Endothelial cell of hepatic sinusoid (primary cell): ENCODE measurements around the gene PTX4.

Experiments used
- in situ Hi-C: cut with HindIII; loops from 2 replicates; pipeline ENCODE4 v1.10.0; 2017; ENCODE audit warnings: low sequenced_read_pairs

Gene PTX4

GRCh38 chr16:1502092-1503004 lies 13.6 kb upstream of the PTX4 start:
- in situ Hi-C loops: no loop called here

GRCh38 chr16:1501630-1502029 lies 12.9 kb upstream of the PTX4 start:
- in situ Hi-C loops: no loop called here

- in situ Hi-C loops: no loop called here
Measured at GRCh38 chr16:1500465-1501150, 11.9 kb upstream of the PTX4 start.

DNA sequence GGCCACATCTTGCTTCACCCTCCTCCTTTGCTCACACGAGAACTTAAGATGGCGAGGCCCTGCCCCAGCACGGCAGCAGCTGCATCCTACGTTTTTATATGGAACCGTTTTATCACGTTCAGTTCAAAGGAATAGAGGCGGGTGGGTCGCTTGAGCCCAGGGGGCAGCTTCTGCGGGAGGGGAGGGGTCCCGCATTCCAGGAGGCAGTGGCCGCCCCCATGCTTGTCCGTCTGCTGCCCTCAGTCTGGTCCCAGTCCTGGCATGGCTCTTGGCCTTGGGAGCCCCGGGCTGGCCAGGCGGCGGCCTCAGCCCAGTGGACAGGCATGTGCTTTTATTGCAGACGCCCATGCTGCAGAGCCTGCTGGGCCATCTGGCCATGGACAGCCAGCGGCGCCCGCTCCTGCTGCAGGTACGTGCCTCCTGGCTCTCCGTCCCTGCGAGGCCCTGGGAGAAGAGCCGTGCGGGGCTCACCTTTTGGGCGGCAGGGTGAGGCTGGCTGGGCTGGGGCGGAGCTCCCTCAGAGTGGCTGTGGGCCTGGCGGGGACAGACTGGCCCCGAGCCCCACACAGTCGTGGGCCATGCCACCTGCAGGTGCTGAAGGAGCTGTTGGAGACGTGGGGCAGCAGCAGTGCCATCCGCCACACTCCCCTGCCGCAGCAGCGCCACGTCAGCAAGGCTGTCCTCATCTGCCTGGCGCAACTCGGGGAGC lies 11.2 kb upstream of the PTX4 start:
- in situ Hi-C loops: no loop called here

DNA sequence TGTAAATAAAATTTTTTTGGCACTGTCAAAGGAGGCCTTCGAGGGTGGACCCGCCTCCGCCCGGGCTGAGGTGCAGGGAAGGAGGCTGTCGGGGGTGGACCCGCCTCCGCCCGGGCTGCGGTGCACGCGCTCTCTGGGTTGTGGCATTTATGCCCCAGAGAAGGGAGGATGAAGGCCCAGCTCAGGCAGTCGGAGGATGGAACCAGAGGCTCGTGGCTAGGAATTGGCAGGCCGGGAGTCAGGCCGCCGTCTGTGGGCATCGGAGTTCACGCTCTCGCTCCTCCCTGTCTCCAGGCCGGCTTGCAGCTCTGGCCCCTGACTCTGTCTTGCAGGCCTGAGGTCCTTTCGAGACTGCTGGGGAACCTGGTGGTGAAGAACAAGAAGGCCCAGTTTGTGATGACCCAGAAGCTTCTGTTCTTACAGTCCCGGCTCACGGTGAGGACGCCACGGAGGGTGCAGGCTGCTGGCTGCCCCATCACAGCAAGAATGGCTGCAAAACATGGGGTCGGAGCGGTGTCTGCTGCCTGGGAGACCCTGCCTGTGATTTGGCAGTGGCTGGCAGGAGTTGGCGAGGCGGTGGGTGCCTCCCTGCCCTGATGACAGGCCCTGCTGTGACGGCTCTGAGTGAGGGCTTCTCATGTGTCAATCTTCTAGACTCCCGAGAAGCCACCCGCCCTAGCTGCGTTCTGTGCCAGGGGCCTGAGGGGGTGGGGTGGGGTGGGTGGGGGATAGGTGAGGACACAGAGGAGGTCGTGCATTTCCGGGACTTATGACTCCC lies 10.3 kb upstream of the PTX4 start:
- in situ Hi-C loops: no loop called here

- in situ Hi-C loops: no loop called here
Measured at GRCh38 chr16:1497014-1497598, 8.4 kb upstream of the PTX4 start.

DNA sequence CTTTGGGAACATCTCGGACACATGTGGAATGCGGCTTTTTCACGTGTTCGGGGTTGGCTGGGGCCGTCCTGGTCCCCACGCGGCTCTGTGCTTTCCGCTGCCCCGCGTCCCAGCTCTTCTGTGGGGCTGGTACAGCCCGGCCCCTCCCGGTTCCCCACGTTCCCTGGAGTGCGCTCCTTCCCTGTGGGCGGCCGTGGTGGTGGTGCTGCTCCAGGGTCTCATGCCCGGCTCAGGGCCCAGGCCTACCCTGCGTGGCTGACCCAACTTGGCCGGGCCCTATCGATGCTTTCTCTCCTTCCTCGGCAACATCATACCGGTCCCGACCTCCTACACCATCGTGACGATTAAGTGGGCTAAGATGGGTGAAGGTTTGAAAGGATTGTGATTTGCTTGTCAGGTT lies 7.7 kb upstream of the PTX4 start:
- in situ Hi-C loops: no loop called here

- in situ Hi-C loops: no loop called here
Measured at GRCh38 chr16:1495889-1496262, 7.1 kb upstream of the PTX4 start.

DNA sequence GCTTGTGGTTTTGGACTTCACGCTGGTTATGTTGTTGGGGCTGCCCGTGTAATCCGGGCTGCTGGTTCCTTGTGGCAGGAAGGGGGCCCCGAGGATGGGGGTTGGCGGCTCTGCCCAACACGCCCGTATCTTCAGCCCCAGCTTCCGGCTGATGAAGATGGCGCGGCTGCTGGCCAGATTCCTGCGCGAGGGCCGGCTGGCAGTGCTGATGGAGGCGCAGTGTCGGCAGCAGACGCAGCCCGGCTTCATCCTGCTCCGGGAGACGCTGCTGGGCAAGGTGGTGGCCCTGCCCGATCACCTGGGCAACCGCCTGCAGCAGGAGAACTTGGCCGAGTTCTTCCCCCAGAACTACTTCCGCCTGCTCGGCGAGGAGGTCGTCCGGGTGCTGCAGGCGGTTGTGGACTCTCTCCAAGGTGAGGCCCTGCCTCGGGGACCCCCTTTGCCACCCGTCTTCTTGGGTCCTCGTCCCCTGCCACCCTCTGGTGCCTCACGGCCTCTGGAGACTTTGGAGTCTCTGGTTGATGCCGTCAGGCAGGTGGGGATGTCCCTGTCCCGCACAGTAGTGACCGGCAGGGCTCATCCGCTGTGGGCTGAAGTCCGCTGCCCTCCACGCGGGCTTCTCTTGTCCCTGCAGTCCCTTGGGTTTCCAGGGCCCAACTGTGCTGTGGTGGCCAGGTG lies 6.6 kb upstream of the PTX4 start:
- in situ Hi-C loops: no loop called here

- in situ Hi-C loops: no loop called here
Measured at GRCh38 chr16:1494711-1495110, 6.0 kb upstream of the PTX4 start.

GRCh38 chr16:1494129-1494640 lies 5.4 kb upstream of the PTX4 start:
- in situ Hi-C loops: no loop called here

- in situ Hi-C loops: no loop called here
Measured at GRCh38 chr16:1493746-1494094, 5.0 kb upstream of the PTX4 start.

GRCh38 chr16:1492923-1493745 lies 4.4 kb upstream of the PTX4 start, which contains the start of gene TELO2:
TELO2 (plus strand) TSS chr16:1493360; CDS start chr16:1494282, 922 bp downstream.
- in situ Hi-C loops: no loop called here

DNA sequence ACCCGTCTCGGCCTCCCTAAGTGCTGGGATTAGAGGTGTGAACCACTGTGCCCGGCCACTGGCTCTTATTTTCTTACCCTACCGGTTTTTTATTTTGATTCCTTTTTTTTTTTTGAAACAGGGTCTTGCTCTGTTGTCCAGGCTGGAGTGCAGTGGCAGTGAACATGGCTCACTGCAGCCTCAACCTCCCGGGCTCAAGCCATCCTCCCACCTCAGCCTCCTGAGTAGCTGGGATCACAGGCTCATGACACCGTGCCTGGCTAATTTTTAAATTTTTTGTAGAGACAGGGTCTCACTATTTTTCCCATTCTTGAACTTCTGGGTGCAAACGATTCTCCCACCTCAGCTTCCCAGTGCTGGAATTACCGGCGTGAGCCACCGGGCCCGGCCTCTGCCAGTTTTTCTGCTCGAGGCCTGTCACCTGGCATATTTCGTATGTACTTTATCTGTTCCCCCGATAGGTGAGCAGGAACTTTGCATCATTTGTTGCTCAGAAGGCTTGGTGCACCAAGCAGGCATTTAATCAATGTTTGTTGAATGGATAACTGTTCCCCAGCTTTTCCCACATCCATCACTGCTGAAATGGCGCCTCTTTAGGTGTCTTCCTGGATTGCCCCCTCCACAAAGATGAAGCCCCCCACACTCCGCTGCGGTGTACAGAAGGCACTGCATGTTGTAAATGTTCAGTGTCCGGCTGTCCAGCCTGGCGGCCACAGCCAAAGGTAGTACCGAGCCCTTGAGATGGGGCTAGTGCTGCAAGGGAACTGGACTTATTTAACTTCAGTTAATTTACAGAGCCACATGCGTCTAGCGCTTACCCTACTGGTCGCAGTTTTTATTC lies 3.6 kb upstream of the PTX4 start:
- in situ Hi-C loops: no loop called here

GRCh38 chr16:1491327-1491726 lies 2.6 kb upstream of the PTX4 start:
- in situ Hi-C loops: no loop called here

- in situ Hi-C loops: loop anchor here (10.0 kb wide), 1 partner anchor 54 kb away; the partner anchor contains the start of gene PERCC1
Measured at GRCh38 chr16:1489077-1489476, 333 bp upstream of the PTX4 start.

DNA sequence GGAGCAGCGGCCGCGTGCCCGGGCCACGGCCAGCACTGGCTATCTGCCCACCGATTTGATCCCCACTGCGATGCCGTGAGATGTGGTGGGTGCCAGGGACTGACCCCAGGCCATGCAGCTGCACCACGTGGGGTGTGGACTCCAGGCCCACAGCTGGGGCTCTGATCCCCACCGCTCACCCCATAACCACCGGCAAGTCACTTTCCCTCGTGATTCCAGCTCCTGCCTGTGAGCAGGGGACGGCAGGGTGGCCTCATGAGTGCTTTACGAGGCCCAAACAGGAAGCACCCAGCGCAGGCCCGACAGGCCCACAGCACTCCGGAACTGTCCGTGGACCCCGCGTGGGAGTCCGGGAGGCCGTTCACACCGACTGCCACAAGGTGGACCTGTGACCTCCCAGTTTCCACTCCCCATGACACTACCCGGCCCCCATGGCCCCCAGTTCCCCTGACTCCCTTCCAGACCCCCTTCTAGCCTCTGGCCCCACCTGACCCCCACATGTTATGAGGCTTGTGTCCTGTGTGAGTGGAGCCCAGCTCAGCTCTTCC lies 616 bp downstream of the PTX4 start:
- in situ Hi-C loops: loop anchor here (10.0 kb wide), 1 partner anchor 53 kb away; the partner anchor contains the start of gene PERCC1
